Measurements from ENCODE around the gene MARK3. TPM values are rescaled to one million over a fixed set of nuclear protein-coding genes. Genes with fewer than 3 reads are reported as not detected.

MARK3 gene
- total RNA-seq, 1 experiment from 2014 or later: 72.5 TPM

DNA sequence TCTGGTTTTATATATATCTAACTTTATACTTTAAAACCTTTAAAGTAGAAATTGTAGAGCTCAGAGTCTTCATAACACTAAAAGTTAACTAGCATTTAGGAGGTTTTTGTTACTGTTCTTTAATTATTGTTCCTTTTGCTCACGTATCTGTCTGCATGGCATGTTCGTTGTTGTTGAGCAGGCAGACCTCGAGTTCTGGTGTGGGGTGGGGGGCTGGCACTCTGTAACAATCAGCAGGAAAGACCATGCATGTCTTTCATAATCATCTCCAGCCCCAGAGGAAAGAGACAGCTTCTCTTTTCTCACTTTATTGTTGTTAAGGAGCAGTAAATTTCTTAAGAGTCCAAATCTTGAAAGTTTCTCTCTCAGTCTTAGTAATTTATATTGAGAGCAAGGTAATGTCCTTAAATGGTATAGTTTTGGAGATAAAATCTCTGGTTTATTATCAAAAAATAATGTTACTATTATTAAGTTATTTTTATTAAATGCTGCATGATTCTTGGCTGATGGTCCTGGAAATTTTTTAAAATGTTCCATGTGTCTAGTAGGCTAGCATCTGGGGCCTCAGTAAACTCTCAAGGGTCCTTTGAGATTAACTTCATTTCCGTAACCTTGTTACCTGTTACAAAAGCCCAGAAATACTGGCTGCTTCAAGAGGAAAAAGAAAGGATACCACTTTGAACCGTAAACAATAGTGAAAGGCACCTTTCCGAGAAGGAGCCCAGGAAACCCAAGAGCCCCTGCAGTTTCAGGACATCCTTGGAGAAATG is 107.1 kb downstream of the MARK3 start:
- Histone ChIP-seq H3K27me3 (ENCODE audit: insufficient read depth, low read length) (no peaks in the 10 kb centered on the region), H3K79me2 (ENCODE audit: insufficient read depth, low read length) (no peaks in the 10 kb centered on the region), H3K9ac (ENCODE audit: low read length) (no peak overlapping the region), H4K20me1 (ENCODE audit: insufficient read depth) (no peaks in the 10 kb centered on the region), H3K36me3 (ENCODE audit: control insufficient read depth in 1 of 2, insufficient read depth in 2 of 2, low read length in 2 of 2) (peaks cover 12 to 23% of the 10 kb centered on the region in 2 experiments; a peak in 2 of 4 replicates), H3K4me3 (replicated peaks in 1 of 2; ENCODE audit: low read depth in 1 of 2, low read length in 2 of 2) (no peak overlapping the region), H3K9me3 (ENCODE audit: control insufficient read depth in 1 of 2, insufficient read depth in 1 of 2, low read depth in 1 of 2, low read length in 2 of 2) (no peaks in the 10 kb centered on the region), H3K4me2 (ENCODE audit: low read length) (no peak overlapping the region), H3K4me1 (ENCODE audit: control insufficient read depth in 1 of 2, insufficient read depth in 2 of 2, low read length in 2 of 2) (no peaks in the 10 kb centered on the region), H3K9me2 (ENCODE audit: insufficient read depth) (no peaks in the 10 kb centered on the region), H2AFZ (ENCODE audit: low read depth, low read length, poor library complexity, severe bottlenecking) (no peak overlapping the region), H3K27ac (ENCODE audit: low read depth, low read length) (no peak overlapping the region)
- intact Hi-C loops (cut with micrococcal nuclease): no loop called here
- no TSS peak for BruUV-seq (replicated peaks)
- ChIA-PET RAD21 (ENCODE audit: low non-redundant PET in 1 of 2, low total read pairs in 2 of 2, uncharacterized antibody in 2 of 2, unreplicated experiment in 2 of 2) (no interaction called here), CTCF (interaction anchor here (1.5 kb wide), 1 partner anchor 8 kb away, joined by 4 read pairs; no protein-coding TSS in a partner anchor), POLR2A (no interaction called here)
- ATAC-seq (no peak), DNase-seq (ENCODE audit: low read depth, low spot score) (no peak)
- TF ChIP-seq ZFX (IDR thresholded peaks at IDR 0.05) (no peak), JUND (IDR thresholded peaks at IDR 0.05) (no peak), YY1 (IDR thresholded peaks at IDR 0.05; ENCODE audit: extremely low read depth, insufficient replicate concordance, low read depth, low read length) (no peak), REST (IDR thresholded peaks at IDR 0.05; ENCODE audit: low read depth) (no peak), SP1 (IDR thresholded peaks at IDR 0.05; ENCODE audit: low read depth) (no peak), SRF (IDR thresholded peaks at IDR 0.05; ENCODE audit: low read depth) (no peak), ATF3 (IDR thresholded peaks at IDR 0.05) (no peak), FOSL1 (IDR thresholded peaks at IDR 0.05; ENCODE audit: low read depth) (no peak), ELF1 (IDR thresholded peaks at IDR 0.05; ENCODE audit: borderline replicate concordance, low read depth) (no peak), EZH2 (IDR thresholded peaks at IDR 0.05) (no peak), RAD21 (IDR thresholded peaks at IDR 0.05; ENCODE audit: low read depth) (no peak), ZBTB33 (IDR thresholded peaks at IDR 0.05; ENCODE audit: extremely low read depth, insufficient replicate concordance, low read length) (no peak), POLR2A (IDR thresholded peaks at IDR 0.05; ENCODE audit: borderline replicate concordance, extremely low read depth, insufficient read depth, insufficient read length) (no peak), CBX3 (IDR thresholded peaks at IDR 0.05; ENCODE audit: low read depth) (no peak), ZNF274 (IDR thresholded peaks at IDR 0.05; ENCODE audit: low read depth, low read length) (no peak)
- TF ChIP-seq, protein P1, sequence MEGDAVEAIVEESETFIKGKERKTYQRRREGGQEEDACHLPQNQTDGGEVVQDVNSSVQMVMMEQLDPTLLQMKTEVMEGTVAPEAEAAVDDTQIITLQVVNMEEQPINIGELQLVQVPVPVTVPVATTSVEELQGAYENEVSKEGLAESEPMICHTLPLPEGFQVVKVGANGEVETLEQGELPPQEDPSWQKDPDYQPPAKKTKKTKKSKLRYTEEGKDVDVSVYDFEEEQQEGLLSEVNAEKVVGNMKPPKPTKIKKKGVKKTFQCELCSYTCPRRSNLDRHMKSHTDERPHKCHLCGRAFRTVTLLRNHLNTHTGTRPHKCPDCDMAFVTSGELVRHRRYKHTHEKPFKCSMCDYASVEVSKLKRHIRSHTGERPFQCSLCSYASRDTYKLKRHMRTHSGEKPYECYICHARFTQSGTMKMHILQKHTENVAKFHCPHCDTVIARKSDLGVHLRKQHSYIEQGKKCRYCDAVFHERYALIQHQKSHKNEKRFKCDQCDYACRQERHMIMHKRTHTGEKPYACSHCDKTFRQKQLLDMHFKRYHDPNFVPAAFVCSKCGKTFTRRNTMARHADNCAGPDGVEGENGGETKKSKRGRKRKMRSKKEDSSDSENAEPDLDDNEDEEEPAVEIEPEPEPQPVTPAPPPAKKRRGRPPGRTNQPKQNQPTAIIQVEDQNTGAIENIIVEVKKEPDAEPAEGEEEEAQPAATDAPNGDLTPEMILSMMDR (IDR thresholded peaks at IDR 0.05 in 2 of 3, conservative IDR thresholded peaks at IDR 0.05 in 1 of 3; ENCODE audit: borderline replicate concordance in 1 of 3, insufficient read depth in 1 of 3, low read depth in 2 of 3, low read length in 2 of 3): no peak
